GM21526 (cell line): ENCODE data around the gene PLD5.

Source experiments
- ATAC-seq: cut with Tn5 transposase; IDR thresholded peaks from one replicate; pipeline ENCODE4 v1.9.1; 2021; ENCODE audit warnings: moderate library complexity; ENCODE audit not compliant: unreplicated experiment, low FRiP score

Gene PLD5

DNA sequence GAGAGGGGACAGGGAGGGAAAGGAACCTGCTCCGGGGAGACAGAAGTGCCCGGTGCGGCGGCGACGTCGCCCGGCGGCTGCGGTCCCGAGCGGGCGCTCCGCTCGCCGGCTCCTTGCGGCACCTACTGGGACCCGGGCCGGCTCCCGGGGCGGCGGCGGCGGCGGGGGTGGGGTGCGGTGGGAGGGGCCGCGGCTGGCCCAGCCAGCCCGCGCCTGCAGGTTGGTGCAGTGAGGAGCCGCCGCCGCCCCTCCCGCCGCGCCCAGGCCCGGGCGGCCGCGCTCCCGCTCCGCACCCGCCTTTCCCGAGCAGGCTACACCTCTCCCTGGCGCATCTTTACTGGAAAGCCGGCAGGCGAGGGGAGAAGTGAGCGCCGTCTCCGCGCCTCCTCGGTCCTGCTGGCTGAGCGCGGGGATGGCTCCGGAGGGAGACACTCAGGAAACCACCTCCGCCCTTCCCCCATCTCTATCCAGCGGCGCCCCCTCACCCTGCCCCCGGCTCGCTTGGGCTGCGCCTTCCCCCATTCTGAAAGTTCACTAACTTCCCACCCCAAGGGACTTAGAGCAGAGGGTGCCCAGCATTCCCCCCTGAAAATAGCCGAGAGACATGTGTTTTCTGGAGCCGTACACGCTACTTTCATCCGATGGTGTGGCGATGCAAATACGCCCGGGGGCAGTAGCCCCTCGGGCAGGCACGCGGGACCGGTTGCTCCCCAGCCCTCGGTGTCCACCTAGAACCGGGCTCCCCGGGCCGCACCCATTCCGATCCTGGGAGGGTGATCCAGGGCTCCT lies at the start of gene PLD5:
TSS of gene PLD5 (minus strand) at position 127 of the 789 bp plus-strand sequence.
- ATAC-seq, result no peak

GRCh38 chr1:242569867-242570266 lies 45.4 kb upstream of the PLD5 start:
- no peak for ATAC-seq

- no peak for ATAC-seq
Observed at GRCh38 chr1:242568666-242569065, 44.2 kb upstream of the PLD5 start.

GRCh38 chr1:242567596-242567995 lies 43.1 kb upstream of the PLD5 start:
- ATAC-seq, result no peak

- no peak for ATAC-seq
Observed at GRCh38 chr1:242556759-242557158, 32.3 kb upstream of the PLD5 start.

DNA sequence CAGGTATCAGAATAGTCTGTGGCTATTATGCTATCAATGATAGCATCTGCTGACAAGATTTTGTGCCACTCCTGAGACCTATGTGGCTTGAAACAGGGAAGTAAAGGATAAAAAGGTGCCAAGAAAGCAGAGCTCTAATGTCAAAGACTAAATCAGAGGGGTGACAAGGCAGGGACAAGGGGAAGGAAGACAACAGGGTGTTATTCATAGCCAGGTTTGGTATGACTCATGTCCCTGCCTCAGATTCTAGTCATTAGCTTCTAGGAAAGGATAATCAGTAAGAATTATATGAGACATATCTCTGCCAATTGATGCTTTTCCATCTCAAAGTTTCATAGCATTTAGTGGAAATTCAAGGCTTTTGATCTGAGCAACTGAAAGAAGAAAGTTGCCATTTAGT lies 31.8 kb upstream of the PLD5 start:
- no peak for ATAC-seq

DNA sequence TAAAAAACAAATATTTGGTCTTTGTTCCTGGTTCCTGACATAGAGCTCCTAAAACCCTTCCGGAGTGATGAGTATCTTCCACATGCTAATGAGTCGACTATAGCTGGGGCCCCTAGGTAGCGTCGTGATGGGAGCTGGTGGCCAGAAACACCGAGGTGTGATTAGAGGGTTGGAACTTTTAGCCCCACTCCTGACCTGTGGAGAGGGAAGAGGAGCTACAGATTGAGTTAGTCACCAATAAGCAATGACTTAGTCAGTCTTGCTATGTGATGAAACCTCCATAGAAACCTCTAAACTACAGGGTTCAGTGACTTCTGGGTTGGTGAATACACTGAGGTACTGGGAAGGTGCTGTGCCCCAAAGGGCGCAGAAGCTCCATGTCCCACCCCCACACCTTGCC lies 30.1 kb upstream of the PLD5 start:
- ATAC-seq, result no peak

- ATAC-seq, result no peak
Observed at GRCh38 chr1:242546849-242547729, 22.6 kb upstream of the PLD5 start.

DNA sequence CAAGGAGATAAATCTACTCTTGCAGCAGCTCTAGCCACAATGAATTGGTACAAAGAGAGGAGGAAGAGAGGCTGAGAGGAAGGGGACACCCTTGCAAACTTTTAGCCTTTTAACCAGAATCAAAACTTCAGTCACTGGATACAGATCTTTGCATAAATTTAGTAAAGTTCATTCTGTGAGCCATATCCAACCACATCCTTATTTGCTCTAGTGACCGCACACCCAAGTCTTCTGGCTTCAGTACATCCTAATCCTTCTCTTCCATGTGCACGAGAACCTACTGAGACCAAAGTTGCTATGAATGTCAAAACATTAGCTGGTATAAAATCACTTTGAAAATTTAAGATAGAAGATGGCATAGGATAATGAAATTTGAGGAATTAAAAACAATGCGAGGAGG lies 21.9 kb upstream of the PLD5 start:
- no peak for ATAC-seq

GRCh38 chr1:242544071-242544470 lies 19.6 kb upstream of the PLD5 start:
- ATAC-seq, result no peak

- ATAC-seq, result no peak
Observed at GRCh38 chr1:242542271-242542670, 17.8 kb upstream of the PLD5 start.

GRCh38 chr1:242535986-242536385 lies 11.5 kb upstream of the PLD5 start:
- no peak for ATAC-seq

DNA sequence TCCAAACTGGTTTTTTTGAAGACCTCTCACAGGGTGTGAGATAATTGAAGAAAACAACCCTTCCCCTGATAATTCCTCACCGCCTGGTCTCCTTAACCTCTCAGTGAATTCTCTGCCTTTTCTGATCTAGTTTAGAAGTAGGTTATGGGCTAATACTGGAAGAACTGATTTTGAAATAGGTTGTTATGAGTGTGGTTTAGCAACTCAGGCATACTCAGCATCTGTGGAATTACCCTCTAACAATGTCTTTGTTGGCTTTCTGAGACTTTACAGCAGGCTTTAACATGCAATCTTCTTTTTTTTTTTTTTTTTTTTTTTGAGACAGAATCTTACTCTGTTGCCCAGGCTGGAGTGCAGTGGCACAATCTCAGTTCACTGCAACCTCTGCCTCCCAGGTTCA lies 10.3 kb upstream of the PLD5 start:
- no peak for ATAC-seq

DNA sequence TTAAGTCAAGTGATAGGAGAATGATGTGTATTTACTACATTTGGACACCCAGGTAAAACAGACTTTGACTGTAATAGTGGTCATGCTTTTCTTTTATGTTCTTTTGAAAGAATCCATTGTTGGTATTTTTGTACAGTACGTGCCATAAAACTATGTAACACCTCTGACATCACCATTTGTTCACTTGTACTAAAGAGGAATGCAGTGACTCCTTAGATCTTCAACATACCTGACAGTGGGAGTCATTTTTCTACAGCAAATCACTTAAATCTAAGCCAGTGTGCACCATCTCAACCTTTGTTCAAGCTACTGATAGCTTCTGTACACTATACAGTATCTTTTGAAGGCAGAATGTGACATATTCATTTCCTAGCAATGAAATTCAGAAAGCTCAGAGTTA lies 6.3 kb upstream of the PLD5 start:
- ATAC-seq, result no peak

DNA sequence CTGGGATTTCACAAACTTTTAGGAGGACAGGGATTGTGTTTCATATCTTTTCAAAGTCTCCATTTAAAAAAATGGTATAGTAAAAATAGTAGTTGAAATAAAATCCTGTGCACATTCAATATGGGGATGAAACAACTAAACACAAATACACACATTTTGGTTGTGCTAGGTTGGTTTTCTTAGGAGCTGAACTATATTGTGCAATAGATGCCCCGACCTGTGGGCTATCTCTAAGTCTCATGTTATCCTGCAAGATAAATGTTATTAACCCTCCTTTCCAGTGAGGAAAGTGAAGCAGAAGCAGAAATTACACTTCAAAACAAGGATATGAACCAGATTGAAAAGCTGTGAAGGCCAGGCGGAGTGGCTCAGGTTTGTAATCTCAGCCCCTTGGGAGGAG lies 1.3 kb upstream of the PLD5 start:
- ATAC-seq, result no peak

GRCh38 chr1:242525360-242525722 lies 844 bp upstream of the PLD5 start:
- no peak for ATAC-seq

DNA sequence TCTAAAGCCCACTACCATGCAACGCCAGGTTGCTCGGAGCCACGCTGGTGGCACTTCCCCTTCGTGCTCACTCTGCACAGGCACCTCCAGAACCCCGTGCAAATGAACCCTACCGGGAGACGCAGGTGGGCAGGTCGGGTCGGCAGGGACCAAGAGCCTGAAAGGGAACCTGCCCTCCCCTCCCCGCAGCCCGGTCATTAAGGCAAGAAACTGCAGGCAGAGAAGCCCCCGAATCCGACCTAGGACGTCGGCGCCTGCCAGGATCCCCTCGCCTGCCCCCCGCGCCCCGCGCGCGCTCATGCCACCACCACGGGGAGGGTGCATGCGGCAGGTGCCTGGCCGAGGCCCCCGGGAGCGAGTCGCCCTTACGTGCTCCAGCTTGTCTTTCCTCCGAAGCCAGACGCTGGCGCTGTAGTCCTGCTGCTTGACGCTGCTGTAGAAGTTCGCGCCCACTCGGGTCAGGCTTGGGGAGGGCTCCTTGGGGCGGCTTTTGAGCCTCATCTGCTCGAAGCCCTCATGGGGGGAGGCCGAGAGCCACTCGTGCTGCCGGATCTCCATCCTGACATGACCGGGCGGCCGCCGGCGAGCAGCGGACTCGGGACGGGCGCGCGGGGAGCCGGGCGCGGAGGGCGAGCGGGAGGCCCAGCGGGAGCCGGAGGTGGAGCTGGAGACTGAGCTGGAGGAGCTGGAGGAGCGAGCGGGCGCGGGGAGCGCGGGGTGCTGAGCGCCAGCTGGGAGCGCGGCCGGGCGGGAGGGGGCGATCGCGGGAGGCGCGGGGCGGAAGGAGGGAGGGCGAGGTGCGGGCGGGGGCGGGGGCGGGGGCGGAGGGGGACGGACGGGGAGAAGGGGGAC lies 552 bp downstream of the PLD5 start:
- ATAC-seq, result no peak

DNA sequence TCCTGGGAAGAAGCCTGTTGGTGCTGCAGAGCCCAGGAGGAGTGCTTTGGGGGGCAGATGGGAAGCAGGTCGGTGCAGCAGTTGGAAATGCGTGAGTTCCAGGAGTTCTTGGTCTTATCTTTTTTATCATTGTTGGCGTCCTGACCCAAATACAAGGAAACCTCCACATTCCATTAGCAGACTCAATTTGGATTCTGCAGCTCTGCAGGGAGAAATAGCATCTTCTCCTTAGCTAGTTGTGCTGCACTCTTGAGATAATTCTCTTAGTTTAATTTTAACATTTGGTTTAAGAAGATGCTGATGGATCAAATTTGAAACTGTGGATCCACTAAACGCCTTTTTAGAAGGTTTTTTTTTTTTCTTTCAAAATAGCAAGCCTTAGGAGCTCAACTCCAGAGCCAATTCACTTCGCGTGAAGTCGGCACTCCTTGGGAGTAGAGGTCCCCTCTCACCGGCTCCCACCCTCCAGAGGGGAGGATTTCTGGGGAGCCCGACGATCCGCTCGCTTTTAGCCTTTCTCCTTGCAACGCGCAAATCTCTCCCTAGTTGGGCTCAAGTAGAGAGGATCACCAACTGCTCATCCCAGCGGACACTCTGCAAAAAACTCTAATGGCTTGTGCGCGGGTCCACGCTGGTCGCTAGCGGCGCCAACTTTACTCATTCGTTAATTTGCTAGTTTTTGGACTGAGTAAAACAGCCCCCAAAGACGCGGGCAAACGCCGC lies 1.3 kb downstream of the PLD5 start:
- no peak for ATAC-seq

DNA sequence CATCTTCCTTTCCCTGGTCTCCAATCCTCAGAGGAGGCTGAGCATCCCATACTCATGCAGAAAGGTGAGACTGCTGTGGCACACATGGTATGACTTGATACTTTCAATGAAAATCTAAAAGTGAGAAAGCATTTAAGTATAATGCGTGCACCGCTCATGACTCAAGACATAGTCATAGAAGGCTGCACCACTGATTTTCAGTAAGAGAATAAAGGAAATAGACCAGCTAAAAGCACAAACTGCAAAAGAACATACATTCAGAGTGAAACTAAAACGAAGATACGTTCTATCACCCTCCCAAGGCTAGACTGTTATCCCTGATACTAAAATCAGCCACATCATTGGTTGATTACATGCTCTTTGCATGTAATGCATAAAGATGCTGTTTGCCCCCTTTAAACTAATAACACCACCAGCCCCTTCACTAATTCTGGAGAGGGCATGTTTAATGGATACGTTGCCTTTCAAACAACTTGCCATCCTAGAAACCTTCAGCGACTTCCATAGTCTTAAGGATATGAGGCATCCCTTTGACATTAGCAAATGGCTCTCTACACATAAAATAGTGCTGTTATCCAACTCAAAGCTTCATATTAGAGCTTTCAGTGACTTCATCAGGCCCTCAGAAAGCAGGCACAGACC lies 2.1 kb downstream of the PLD5 start:
- ATAC-seq, result no peak

DNA sequence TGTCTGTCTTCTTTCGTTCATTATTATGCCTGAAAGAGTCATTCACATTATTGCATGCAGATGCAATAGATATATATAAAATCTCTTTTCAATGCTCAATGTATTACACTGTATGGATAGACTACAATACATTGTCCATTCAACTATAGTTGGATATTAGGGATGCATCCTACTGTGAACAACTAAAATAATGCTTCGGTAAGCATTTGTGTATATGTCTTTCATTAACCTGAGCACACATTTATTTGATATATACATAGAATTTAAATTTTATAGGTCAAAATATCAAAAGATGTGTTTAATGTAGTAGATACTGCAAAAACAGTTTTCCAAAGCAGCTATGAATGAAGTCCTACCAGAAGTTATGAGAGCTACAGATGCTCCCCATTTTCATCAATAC lies 8.9 kb downstream of the PLD5 start:
- no peak for ATAC-seq
